Naive thymus-derived CD4-positive, alpha-beta T cell (primary cell): Measurements from ENCODE around the gene DPH5. TPM values are rescaled to one million over a fixed set of nuclear protein-coding genes. Genes with fewer than 3 reads are reported as not detected.
A peak's percentile ranks its signal among the peaks of the same experiment; 100 is the strongest.

Experiments
- ATAC-seq: fragments of 150-1000 bp; cut with Tn5 transposase; 2 replicates; pipeline ENCODE4 v1.10.0; 2021; ENCODE audit warnings: mild to moderate bottlenecking, moderate library complexity
- CTCF ChIA-PET: fragments of 350-600 bp; sonication (Branson Sonifier 250); formaldehyde crosslinking; loops from one replicate; lab custom pipeline; 2021; ENCODE audit warnings: antibody characterized with exemption; lab: Charles Lee
- POLR2A ChIA-PET: fragments of 350-600 bp; sonication (Branson Sonifier 250); formaldehyde crosslinking; loops from one replicate; lab custom pipeline; 2021; ENCODE audit warnings: antibody characterized with exemption, inconsistent platforms; lab: Charles Lee
- DNase-seq, 9 donors: peaks; one replicate each; pipeline versions ENCODE4 v3.0.0 to v3.0.0-alpha.2; 2020 to 2022; ENCODE audit warnings: mixed read lengths in 1 of 9
- H3K27ac ChIP-seq: one replicate; pipeline ENCODE4 v1.7.0; 2013; ENCODE audit warnings: mild to moderate bottlenecking, low read depth, low read length, moderate library complexity
- H3K27me3 ChIP-seq, 2 donors: one replicate each; pipeline ENCODE4 v1.7.0; 2013; ENCODE audit warnings: low read length in 2 of 2, mild to moderate bottlenecking in 2 of 2, moderate library complexity in 2 of 2; ENCODE audit not compliant: control insufficient read depth in 2 of 2, insufficient read depth in 2 of 2
- H3K36me3 ChIP-seq, 3 experiments: 1 replicate in 2 of 3; 2 replicates in 1 of 3; pipeline ENCODE4 v1.7.0; 2013; ENCODE audit warnings: low read length in 3 of 3, mild to moderate bottlenecking in 3 of 3, moderate library complexity in 1 of 3; ENCODE audit not compliant: insufficient read depth in 3 of 3, control insufficient read depth in 2 of 3
- H3K4me1 ChIP-seq, 2 donors: one replicate each; pipeline ENCODE4 v1.7.0; 2013; ENCODE audit warnings: low read length in 2 of 2, mild to moderate bottlenecking in 2 of 2, moderate library complexity in 1 of 2; ENCODE audit not compliant: control insufficient read depth in 2 of 2, insufficient read depth in 2 of 2
- H3K4me3 ChIP-seq: 2 replicates; pipeline ENCODE4 v1.7.0; 2013; ENCODE audit warnings: mild to moderate bottlenecking, low read length
- H3K9me3 ChIP-seq, 3 experiments: 1 replicate in 2 of 3; 2 replicates in 1 of 3; pipeline ENCODE4 v1.7.0; 2013; ENCODE audit warnings: low read length in 3 of 3; ENCODE audit not compliant: control insufficient read depth in 2 of 3
- H3K27ac Mint-ChIP-seq, 9 donors: one replicate each; pipeline ENCODE4 v1.8.0; 2020 to 2022; ENCODE audit warnings: mixed read lengths in 9 of 9, mild to moderate bottlenecking in 8 of 9, moderate library complexity in 5 of 9, inconsistent platforms in 2 of 9
- H3K27me3 Mint-ChIP-seq, 5 donors: one replicate each; pipeline ENCODE4 v1.8.0; 2021 to 2022; ENCODE audit warnings: mixed read lengths in 5 of 5, mild to moderate bottlenecking in 1 of 5
- H3K36me3 Mint-ChIP-seq, 5 donors: one replicate each; pipeline ENCODE4 v1.8.0; 2020 to 2022; ENCODE audit warnings: mixed read lengths in 5 of 5, mild to moderate bottlenecking in 3 of 5, inconsistent platforms in 1 of 5
- H3K4me1 Mint-ChIP-seq, 7 donors: one replicate each; pipeline ENCODE4 v1.8.0; 2020 to 2022; ENCODE audit warnings: mixed read lengths in 7 of 7, mild to moderate bottlenecking in 3 of 7, inconsistent platforms in 1 of 7
- H3K4me3 Mint-ChIP-seq, 10 donors: one replicate each; pipeline ENCODE4 v1.8.0; 2020 to 2022; ENCODE audit warnings: mild to moderate bottlenecking in 10 of 10, mixed read lengths in 10 of 10, moderate library complexity in 6 of 10, inconsistent platforms in 2 of 10
- H3K9me3 Mint-ChIP-seq, 11 donors: one replicate each; pipeline ENCODE4 v1.8.0; 2020 to 2022; ENCODE audit warnings: mixed read lengths in 11 of 11, mild to moderate bottlenecking in 4 of 11, inconsistent platforms in 1 of 11, moderate library complexity in 1 of 11
- intact Hi-C, 2 donors: fragments of 100-400 bp; cut with micrococcal nuclease; formaldehyde crosslinking; loops; one replicate each; pipeline ENCODE4 v1.15.1; 2023
- polyA plus RNA-seq, 2 donors: library from polyadenylated mRNA; unstranded; fragments of 300-500 nt; fragmentation: Illumina TruSeq; gene quantifications; one replicate each; pipeline ENCODE4 v1.2.3, GENCODE V29; 2021
- total RNA-seq, 6 experiments: library from RNA in 5 of 6; stranded (reverse) in 5 of 6; gene quantifications; 1 replicate in 5 of 6; 2 replicates in 1 of 6; pipeline ENCODE4 v1.2.3 and lab custom pipeline; 2021 to 2026

DPH5 gene
- total and polyA plus RNA-seq, 7 experiments from 2014 or later: 26.3 to 72.2 (median 53.7) TPM

DNA sequence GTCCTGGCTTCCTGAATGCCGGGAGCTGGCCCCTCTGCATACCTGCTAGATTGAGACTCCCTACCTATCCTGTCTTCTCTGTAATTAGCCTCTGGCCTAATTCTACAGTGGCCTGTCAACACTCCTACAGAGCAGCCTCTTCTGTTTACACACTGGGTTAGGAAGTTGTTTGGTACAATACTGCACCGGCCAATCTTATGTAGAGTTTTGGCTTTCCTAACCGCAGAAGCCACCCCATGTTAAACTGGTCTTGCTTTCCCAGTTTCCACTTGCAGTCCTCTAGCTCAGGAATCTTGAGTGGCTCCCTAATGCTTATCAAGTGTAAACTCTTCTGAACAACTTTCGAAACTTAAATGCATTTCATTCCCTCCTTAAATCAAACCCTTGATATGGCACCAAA lies 42.8 kb downstream of the DPH5 start:
- no peaks in the 10 kb centered on the region for H3K9me3 ChIP-seq
- H3K27me3 Mint-ChIP-seq: no peaks in the 10 kb centered on the region
- H3K27ac Mint-ChIP-seq: peak overlapping the region in 5 of 9 donors; percentile 4 to 67 (median 42)
- ChIA-PET CTCF (no interaction called here), POLR2A (no interaction called here)
- no peaks in the 10 kb centered on the region for H3K27me3 ChIP-seq
- H3K4me1 Mint-ChIP-seq: peaks cover 0 to 53% (median 43%) of the 10 kb centered on the region in 7 donors
- peaks cover 0 to 18% (median 0%) of the 10 kb centered on the region in 3 experiments for H3K36me3 ChIP-seq
- ATAC-seq (no peak), DNase-seq (no peak)
- no peak overlapping the region for H3K27ac ChIP-seq
- no peak overlapping the region for H3K4me3 Mint-ChIP-seq
- peaks cover 13 to 72% (median 69%) of the 10 kb centered on the region in 5 donors for H3K36me3 Mint-ChIP-seq
- H3K4me3 ChIP-seq: no peak overlapping the region
- H3K9me3 Mint-ChIP-seq: peaks cover 0 to 14% (median 1%) of the 10 kb centered on the region in 11 donors
- intact Hi-C loops: no loop called here
- no peaks in the 10 kb centered on the region for H3K4me1 ChIP-seq

DNA sequence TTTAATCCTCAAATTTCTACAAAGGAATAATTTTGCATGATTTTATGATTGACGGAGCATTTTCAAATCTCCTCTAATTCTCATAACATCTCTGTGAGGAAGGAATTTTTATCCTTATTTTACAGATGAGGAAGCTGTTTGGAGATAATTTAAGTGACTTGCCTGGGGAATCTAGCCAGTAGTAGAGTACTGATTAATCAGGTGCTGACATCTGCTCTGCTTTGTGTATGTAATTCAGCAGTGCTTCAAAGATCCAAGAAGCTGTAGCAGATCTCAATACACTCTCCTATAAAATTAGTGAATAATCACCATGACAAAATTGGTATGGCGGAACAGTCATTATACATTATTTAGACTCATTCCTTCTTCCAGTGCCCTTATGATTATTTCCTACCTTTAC lies 46.0 kb downstream of the DPH5 start:
- Histone ChIP-seq H3K36me3 (peaks cover 0 to 21% (median 0%) of the 10 kb centered on the region in 3 experiments), H3K9me3 (no peaks in the 10 kb centered on the region), H3K27me3 (no peaks in the 10 kb centered on the region), H3K4me3 (no peak overlapping the region), H3K27ac (no peak overlapping the region), H3K4me1 (no peaks in the 10 kb centered on the region)
- peaks cover 20 to 72% (median 68%) of the 10 kb centered on the region in 5 donors for H3K36me3 Mint-ChIP-seq
- peaks cover 4 to 49% (median 40%) of the 10 kb centered on the region in 7 donors for H3K4me1 Mint-ChIP-seq
- H3K27ac Mint-ChIP-seq: peak overlapping the region in 1 of 9 donors; percentile 37
- DNase-seq: no peak
- no peak overlapping the region for H3K4me3 Mint-ChIP-seq
- no peaks in the 10 kb centered on the region for H3K27me3 Mint-ChIP-seq
- CTCF ChIA-PET: no interaction called here
- H3K9me3 Mint-ChIP-seq: peaks cover 0 to 6% (median 0%) of the 10 kb centered on the region in 11 donors
- POLR2A ChIA-PET: interaction anchor here (0.7 to 1.3 kb wide), 2 partner anchors 25 to 35 kb away, joined by 3 to 4 read pairs; no protein-coding TSS in a partner anchor
- intact Hi-C loops: loop anchor here in 1 of 2 donors (2.0 kb wide), 1 partner anchor 15 kb away; no protein-coding TSS in a partner anchor
- ATAC-seq: no peak

DNA sequence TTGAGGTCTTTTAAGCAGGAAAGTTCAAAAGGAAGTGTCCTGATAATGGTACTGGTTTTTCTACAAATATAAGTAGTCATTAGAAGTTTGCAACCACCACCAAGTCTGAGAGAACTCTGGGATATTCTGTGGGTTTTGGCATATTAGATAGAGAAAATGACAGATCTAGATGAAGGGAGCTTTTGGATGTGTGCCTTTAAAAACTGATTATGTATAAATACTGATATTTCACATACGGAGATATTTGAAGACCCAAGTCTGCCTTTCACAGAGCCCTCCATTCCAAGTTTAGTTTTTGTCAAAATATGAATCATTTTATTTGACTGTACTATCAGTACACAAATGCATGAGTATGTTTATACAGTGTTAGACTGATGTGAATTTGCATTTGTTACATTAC lies 48.6 kb downstream of the DPH5 start:
- peaks cover 9 to 53% (median 38%) of the 10 kb centered on the region in 7 donors for H3K4me1 Mint-ChIP-seq
- ATAC-seq: no peak
- CTCF ChIA-PET: interaction anchor here (1.1 kb wide), 1 partner anchor 10 kb away, joined by 3 read pairs; no protein-coding TSS in a partner anchor

DNA sequence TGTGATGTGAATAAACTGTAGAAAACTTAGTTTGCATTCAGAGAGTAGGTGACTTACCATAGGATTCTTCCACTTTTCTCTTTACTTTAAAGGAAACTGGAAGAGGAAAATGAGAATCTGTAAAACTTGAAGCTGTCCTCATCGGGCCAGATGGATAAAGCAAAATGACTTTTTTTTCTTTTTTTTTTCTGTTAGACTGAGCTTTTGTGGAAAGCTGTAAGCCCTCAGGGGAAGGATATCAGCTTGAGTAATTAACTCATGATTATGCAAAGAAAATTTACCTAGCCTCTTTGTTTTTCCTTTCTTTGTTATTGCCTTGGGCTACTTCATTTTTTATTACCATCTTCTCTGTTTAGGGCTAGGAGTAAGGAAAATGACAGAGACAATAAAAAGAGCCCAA lies 53.4 kb downstream of the DPH5 start:
- peaks cover 15 to 73% (median 55%) of the 10 kb centered on the region in 7 donors for H3K4me1 Mint-ChIP-seq
- POLR2A ChIA-PET: interaction anchor here (1.4 kb wide), 1 partner anchor 22 kb away, joined by 3 read pairs; no protein-coding TSS in a partner anchor

More for the DNA sequence above, 48.6 kb downstream of the DPH5 start:
- no peak for DNase-seq
- Mint-ChIP-seq H3K4me3 (no peak overlapping the region), H3K27me3 (no peaks in the 10 kb centered on the region), H3K27ac (peak overlapping the region in 3 of 9 donors; percentile 32 to 47 (median 39)), H3K9me3 (peaks cover 0 to 1% (median 0%) of the 10 kb centered on the region in 11 donors), H3K36me3 (peaks cover 20 to 65% (median 62%) of the 10 kb centered on the region in 5 donors)
- H3K27me3 ChIP-seq: no peaks in the 10 kb centered on the region
- H3K36me3 ChIP-seq: peaks cover 0 to 12% (median 0%) of the 10 kb centered on the region in 3 experiments
- H3K27ac ChIP-seq: no peak overlapping the region
- POLR2A ChIA-PET: interaction anchor here (1.5 kb wide), 1 partner anchor 18 kb away, joined by 6 read pairs; no protein-coding TSS in a partner anchor
- intact Hi-C loops: loop anchor here in 1 of 2 donors (2.0 kb wide), 1 partner anchor 14 kb away; no protein-coding TSS in a partner anchor
- H3K4me3 ChIP-seq: no peak overlapping the region
- H3K4me1 ChIP-seq: peaks cover 0 to 5% of the 10 kb centered on the region in 2 donors
- H3K9me3 ChIP-seq: no peaks in the 10 kb centered on the region

DNA sequence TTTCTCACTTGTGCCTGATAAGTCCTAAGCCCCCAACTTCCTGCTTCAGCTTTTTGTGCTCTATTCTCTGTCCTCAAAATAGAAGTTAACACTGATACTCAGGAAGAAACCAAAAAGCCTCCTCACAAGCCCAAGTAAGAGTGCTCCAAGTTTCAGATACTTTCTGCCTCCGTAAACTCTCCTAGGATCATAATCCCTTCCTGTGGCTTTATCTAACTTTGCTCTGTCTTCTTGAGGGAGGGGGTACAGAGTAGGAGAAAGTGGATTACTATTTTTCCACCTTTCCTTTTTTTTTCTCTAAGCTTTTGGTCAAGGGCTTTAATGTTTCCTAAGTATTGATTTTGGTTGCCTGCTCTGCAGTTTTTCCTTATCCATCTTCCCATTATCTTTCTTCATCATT lies 54.6 kb downstream of the DPH5 start:
- ATAC-seq: no peak
- DNase-seq: peak in 1 of 9 donors; percentile 3
- Histone ChIP-seq H3K27ac (no peak overlapping the region), H3K36me3 (peaks cover 0 to 25% (median 0%) of the 10 kb centered on the region in 3 experiments), H3K4me1 (peaks cover 0 to 19% of the 10 kb centered on the region in 2 donors), H3K27me3 (no peaks in the 10 kb centered on the region), H3K9me3 (no peaks in the 10 kb centered on the region), H3K4me3 (no peak overlapping the region)
- H3K36me3 Mint-ChIP-seq: peaks cover 10 to 51% (median 43%) of the 10 kb centered on the region in 5 donors
- H3K27me3 Mint-ChIP-seq: no peaks in the 10 kb centered on the region
- peaks cover 15 to 69% (median 50%) of the 10 kb centered on the region in 7 donors for H3K4me1 Mint-ChIP-seq
- POLR2A ChIA-PET: interaction anchor here (0.5 to 1.4 kb wide), 3 partner anchors 20 to 130 kb away, joined by 3 read pairs; no protein-coding TSS in a partner anchor
- CTCF ChIA-PET: no interaction called here
- peak overlapping the region in 6 of 9 donors; percentile 3 to 75 (median 15) for H3K27ac Mint-ChIP-seq
- H3K4me3 Mint-ChIP-seq: peak overlapping the region in 6 of 10 donors; percentile 6 to 50 (median 42)
- H3K9me3 Mint-ChIP-seq: no peaks in the 10 kb centered on the region
- intact Hi-C loops: loop anchor here in 1 of 2 donors (2.0 kb wide), 1 partner anchor 42 kb away; no protein-coding TSS in a partner anchor

More for the DNA sequence above, 53.4 kb downstream of the DPH5 start:
- Histone ChIP-seq H3K27ac (no peak overlapping the region), H3K27me3 (no peaks in the 10 kb centered on the region), H3K4me3 (no peak overlapping the region), H3K36me3 (peaks cover 0 to 14% (median 0%) of the 10 kb centered on the region in 3 experiments), H3K4me1 (peaks cover 0 to 19% of the 10 kb centered on the region in 2 donors), H3K9me3 (no peaks in the 10 kb centered on the region)
- intact Hi-C loops: no loop called here
- Mint-ChIP-seq H3K4me3 (peak overlapping the region in 2 of 10 donors; percentile 11 to 44), H3K27ac (peak overlapping the region in 5 of 9 donors; percentile 10 to 74 (median 31)), H3K9me3 (no peaks in the 10 kb centered on the region), H3K36me3 (peaks cover 18 to 55% (median 43%) of the 10 kb centered on the region in 5 donors), H3K27me3 (no peaks in the 10 kb centered on the region)
- no peak for ATAC-seq
- CTCF ChIA-PET: interaction anchor here (0.6 kb wide), 1 partner anchor 65 kb away, joined by 3 read pairs; no protein-coding TSS in a partner anchor
- DNase-seq: no peak

DNA sequence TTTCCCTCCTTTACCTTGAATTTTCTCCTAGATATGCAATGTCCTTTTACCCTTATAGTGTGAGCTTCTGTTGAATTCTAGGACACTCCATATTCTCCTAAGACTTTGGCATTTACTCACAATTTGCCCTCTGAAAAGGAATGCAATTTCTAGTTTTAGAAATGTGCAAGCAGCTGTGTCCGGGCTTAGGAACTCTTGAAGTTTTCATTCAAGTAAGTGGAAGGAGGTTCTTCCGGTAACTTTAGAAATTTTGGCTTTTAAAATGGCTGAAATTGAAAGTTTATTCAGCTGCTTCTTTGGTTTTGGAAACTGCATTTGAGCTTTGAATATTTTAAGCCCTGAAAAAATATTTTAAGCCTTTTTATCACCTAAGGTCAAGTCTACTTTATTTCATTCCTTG lies 56.3 kb downstream of the DPH5 start:
- peaks cover 10 to 54% (median 48%) of the 10 kb centered on the region in 5 donors for H3K36me3 Mint-ChIP-seq
- no peaks in the 10 kb centered on the region for H3K27me3 Mint-ChIP-seq
- intact Hi-C loops: loop anchor here in 1 of 2 donors (2.0 to 5.0 kb wide), 2 partner anchors 15 to 33 kb away; no protein-coding TSS in a partner anchor
- Histone ChIP-seq H3K4me1 (peaks cover 0 to 19% of the 10 kb centered on the region in 2 donors), H3K36me3 (peaks cover 0 to 25% (median 0%) of the 10 kb centered on the region in 3 experiments), H3K27me3 (no peaks in the 10 kb centered on the region), H3K9me3 (no peaks in the 10 kb centered on the region), H3K4me3 (no peak overlapping the region), H3K27ac (no peak overlapping the region)
- H3K9me3 Mint-ChIP-seq: no peaks in the 10 kb centered on the region
- POLR2A ChIA-PET: interaction anchor here (0.6 to 1.0 kb wide), 2 partner anchors 10 to 42 kb away, joined by 4 read pairs; no protein-coding TSS in a partner anchor
- peak overlapping the region in 1 of 10 donors; percentile 19 for H3K4me3 Mint-ChIP-seq
- H3K27ac Mint-ChIP-seq: peak overlapping the region in 7 of 9 donors; percentile 25 to 70 (median 41)
- CTCF ChIA-PET: interaction anchor here (0.7 kb wide), 1 partner anchor 26 kb away, joined by 3 read pairs; no protein-coding TSS in a partner anchor
- DNase-seq (no peak), ATAC-seq (no peak)
- peaks cover 19 to 74% (median 59%) of the 10 kb centered on the region in 7 donors for H3K4me1 Mint-ChIP-seq
